GM20431 (cell line): ENCODE data around the gene COPS3.

ENCODE experiments used
- in situ Hi-C: fragments of 300-500 bp; cut with MseI, MboI; formaldehyde crosslinking; loops from one replicate; pipeline ENCODE4 v1.15.0; 2020; ENCODE audit warnings: low sequenced_read_pairs; ENCODE audit not compliant: unreplicated experiment

Gene COPS3

DNA sequence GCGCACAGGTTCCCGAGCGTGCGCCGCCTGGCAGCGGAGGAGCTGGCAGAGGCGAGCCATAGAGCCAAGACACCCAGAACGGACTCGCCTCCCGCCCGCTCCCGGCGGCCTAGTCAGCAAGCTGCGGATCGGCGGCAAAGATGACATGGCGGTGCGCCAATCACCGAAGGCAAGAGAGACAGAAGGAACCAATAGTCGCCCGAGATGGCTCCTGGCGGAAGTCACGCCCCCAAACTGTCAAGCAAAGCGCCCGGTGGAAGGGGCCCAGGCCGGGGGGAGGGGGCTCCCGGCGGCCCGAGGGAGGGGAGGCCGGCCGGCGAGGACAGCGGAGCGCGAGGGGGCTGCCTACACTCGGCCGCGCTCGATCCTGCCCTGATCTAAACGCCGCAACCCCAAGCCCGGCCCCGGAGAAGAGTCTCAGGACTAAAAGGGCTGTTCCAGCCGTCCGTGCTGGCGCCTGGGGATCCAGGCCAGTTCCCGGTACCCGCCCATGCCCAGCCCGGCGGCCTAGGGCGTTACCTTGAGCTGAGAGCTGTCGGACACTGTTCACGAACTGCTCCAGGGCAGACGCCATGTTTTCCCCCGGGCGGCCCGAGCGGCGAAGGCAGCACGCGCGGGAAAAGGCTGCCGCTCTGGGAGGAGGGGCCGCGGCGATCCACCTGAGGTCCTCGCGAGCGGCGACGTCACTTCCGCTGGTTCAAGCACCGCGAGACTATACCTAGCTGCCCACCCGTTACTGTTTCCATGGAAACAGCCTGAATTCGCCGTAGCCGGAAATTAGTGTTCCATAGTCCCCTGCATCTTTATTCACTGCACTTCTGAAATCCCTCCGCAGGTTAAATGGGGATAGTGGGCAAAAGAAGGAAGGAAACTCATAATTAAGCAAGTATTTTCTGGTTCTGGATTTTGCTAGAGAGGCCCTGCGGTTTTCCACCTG is at the start of gene COPS3:
COPS3 (minus strand) TSS at position 634 of the 937 bp plus-strand sequence; CDS start at position 574, 60 bp downstream.
- in situ Hi-C loops = no loop called here

GRCh38 chr17:17328251-17328650 is 47.2 kb upstream of the COPS3 start:
- in situ Hi-C loops = no loop called here

DNA sequence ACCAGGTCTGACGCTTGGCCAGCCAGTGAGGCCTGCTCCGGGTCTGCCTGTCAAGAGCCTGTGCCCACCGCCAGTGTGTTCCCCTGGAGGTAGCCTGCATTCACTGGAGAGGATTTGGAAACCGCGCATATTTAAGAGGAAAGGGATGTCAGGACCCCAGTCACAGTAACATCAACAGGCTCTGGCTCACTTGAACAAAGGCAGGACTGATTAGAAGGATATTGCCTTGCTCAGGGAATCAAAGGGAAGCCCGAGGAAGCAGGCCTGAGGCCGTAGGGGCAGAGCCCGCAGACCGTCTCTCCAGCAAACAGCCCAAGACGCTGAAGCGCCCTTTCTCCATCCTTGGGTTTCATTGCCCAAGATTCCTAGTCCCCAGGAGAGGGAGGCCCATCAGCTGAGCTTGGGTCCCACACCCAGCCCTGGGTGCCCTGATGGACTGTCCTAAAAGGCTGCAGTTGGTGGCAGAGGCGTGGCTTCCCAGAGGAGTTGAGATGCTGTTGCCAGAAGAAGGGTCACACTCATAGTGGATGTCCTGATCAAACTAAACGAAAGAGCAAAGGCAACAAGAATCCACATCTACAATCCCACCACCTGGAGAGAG is 45.3 kb upstream of the COPS3 start:
- in situ Hi-C loops = no loop called here

- in situ Hi-C loops = no loop called here
Observed at GRCh38 chr17:17325816-17326215, 44.8 kb upstream of the COPS3 start.

DNA sequence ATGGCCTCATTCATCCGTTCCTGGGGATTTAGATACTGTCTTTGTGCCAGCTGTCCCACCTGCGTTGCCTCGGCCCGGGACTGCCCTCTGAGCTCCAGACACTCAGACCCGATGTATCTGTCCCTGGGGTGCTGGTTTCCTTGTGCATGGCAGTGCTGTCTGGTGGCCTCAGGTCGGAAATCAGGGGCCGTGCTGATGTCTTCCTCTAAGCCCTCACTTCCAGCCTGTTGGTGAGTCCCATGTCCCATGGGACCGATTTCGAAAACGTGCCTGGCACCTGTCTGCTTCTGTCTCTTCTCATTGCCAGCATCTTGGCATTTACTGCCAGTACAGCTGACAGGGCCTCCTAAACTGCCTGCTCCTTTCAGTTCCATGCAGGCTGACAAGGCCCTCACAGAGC is 44.2 kb upstream of the COPS3 start:
- in situ Hi-C loops = no loop called here

GRCh38 chr17:17324616-17325015 is 43.6 kb upstream of the COPS3 start:
- in situ Hi-C loops = loop anchor here (25.0 kb wide), 1 partner anchor 287 kb away; the partner anchor contains the start of gene MPRIP

GRCh38 chr17:17322516-17323510 is 41.8 kb upstream of the COPS3 start:
- in situ Hi-C loops = loop anchor here (25.0 kb wide), 1 partner anchor 286 kb away; the partner anchor contains the start of gene MPRIP

DNA sequence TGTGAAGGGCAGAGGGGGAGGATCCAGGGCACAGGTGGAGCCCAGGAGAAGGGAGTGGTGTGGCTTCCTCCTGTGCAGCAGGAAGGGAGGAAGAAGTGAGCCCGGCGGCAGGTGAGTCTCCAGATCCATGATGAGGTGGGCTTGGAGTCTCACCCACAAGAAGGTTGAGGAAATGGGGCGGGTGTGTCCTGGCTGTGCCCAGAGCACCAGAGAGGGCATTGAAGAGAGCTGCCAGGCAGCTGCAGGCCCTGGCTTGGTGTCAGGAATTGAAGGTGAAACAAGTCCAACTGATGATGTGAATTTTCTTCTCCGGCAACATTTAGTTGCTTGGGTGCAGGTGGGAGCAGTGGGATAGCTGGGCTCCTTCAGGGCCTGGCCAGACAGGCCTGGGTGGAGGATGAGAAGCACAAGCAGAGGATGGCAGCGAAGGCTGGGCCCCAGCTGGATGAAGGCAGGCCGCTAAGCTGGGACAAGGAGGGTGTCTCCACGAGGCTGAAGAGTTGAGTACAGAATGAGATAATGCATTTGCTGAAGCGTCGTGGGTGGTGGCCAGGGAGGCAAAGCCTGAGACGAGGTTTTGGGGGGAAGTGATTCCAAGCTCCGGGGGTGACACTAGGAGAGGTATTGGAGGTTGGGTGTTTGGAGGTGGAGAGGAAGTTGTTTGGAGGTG is 40.4 kb upstream of the COPS3 start:
- in situ Hi-C loops = loop anchor here (25.0 kb wide), 1 partner anchor 284 kb away; the partner anchor contains the start of gene MPRIP

- in situ Hi-C loops = loop anchor here (25.0 kb wide), 1 partner anchor 284 kb away; the partner anchor contains the start of gene MPRIP
Observed at GRCh38 chr17:17320911-17321220, 39.8 kb upstream of the COPS3 start.

GRCh38 chr17:17320188-17320910 is 39.3 kb upstream of the COPS3 start:
- in situ Hi-C loops = loop anchor here (25.0 kb wide), 1 partner anchor 283 kb away; the partner anchor contains the start of gene MPRIP

GRCh38 chr17:17315142-17315821 is 34.2 kb upstream of the COPS3 start:
- in situ Hi-C loops = loop anchor here (25.0 kb wide), 1 partner anchor 278 kb away; the partner anchor contains the start of gene MPRIP

DNA sequence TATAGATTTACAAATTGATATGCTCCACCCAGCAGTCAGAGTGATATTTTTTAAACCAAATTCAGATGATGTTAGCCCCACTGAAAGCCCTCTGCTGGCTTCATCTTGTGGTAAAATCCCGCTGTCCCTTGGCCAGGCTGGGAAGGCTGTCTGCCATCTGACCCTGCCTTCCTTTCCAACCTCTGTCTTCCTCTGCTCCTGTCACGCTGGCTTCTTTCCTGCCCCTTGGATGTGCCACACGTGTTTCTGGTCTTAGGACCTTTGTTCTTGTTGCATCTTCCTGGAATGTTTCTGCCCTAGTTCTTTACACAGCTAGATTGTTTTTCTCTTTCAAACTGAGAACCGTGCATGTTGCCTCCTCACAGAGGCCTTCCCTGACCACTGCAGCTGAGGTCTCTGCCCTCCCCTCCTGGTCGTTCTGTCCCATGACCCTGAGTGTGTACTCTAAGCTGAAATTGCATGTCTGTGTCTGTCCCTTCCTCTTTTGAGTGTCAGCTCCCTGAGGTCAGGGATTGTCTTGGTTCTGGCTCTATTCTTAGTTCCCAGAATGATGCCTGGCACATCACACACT is 33.5 kb upstream of the COPS3 start:
- in situ Hi-C loops = loop anchor here (25.0 kb wide), 1 partner anchor 277 kb away; the partner anchor contains the start of gene MPRIP

- in situ Hi-C loops = loop anchor here (25.0 kb wide), 1 partner anchor 276 kb away; the partner anchor contains the start of gene MPRIP
Observed at GRCh38 chr17:17313350-17313991, 32.4 kb upstream of the COPS3 start.

- in situ Hi-C loops = loop anchor here (25.0 kb wide), 1 partner anchor 272 kb away; the partner anchor contains the start of gene MPRIP
Observed at GRCh38 chr17:17309356-17309755, 28.3 kb upstream of the COPS3 start.

DNA sequence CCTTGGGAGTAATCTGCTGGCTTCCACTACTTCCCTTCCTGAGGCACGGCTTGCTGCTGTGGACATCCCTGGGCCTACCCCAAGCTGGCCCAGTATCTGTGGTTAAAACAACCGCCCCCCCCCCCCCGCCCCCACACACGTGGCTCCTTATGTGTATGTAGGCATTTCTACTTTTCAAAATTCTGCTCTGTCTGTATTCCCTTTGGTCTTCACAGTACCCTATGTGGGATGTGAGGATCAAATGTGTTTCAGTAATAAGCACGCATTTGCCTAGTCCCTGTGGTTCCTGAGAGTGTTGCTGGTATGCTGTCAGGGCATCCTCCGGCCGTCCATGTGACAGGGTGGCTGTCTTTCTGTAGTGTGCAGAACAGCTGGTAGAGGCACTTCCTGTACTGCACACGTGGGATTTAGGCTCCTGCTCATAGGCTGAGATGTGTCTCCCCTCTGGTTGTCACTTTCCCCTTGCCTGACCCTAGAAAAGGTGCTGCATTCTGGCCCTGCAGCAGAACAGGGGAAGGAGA is 24.3 kb upstream of the COPS3 start:
- in situ Hi-C loops = loop anchor here (25.0 kb wide), 1 partner anchor 268 kb away; the partner anchor contains the start of gene MPRIP

GRCh38 chr17:17304521-17304985 is 23.5 kb upstream of the COPS3 start:
- in situ Hi-C loops = loop anchor here (25.0 kb wide), 1 partner anchor 267 kb away; the partner anchor contains the start of gene MPRIP
